Measurements from ENCODE around the gene TENM3.

GRCh38 chr4:182578402-182578801, 335.2 kb downstream of the TENM3 start:
- no peak for TF ChIP-seq CTCF (conservative IDR thresholded peaks at IDR 0.05; ENCODE audit: low read depth, low read length)
- TF ChIP-seq EZH2 (IDR thresholded peaks at IDR 0.05; ENCODE audit: low read length, unreplicated experiment) = no peak
- TF ChIP-seq EZH2phosphoT487 (IDR thresholded peaks at IDR 0.05; ENCODE audit: borderline replicate concordance, low read length) = no peak
